Eye (tissue), 1 donor: ENCODE results near the gene ATP5MC2.
"Not testable (repeated sequence)": the region's sequence is repeated elsewhere in the genome, so short reads cannot be mapped to it uniquely, and the experiment has no call there.

ENCODE experiments used
- DNase-seq: peaks from one replicate; pipeline ENCODE4 v3.0.0-alpha.2; 2015

Gene ATP5MC2

GRCh38 chr12:53644133-53644532 lies 31.8 kb downstream of the ATP5MC2 start:
- DNase-seq: no peak

GRCh38 chr12:53643232-53643979 lies 32.5 kb downstream of the ATP5MC2 start:
- DNase-seq: no peak

- DNase-seq: no peak
These were observed 37.8 kb downstream of the ATP5MC2 start for GRCh38 chr12:53638057-53638456.

- DNase-seq: no peak
These were observed 39.2 kb downstream of the ATP5MC2 start for GRCh38 chr12:53636641-53637040.

DNA sequence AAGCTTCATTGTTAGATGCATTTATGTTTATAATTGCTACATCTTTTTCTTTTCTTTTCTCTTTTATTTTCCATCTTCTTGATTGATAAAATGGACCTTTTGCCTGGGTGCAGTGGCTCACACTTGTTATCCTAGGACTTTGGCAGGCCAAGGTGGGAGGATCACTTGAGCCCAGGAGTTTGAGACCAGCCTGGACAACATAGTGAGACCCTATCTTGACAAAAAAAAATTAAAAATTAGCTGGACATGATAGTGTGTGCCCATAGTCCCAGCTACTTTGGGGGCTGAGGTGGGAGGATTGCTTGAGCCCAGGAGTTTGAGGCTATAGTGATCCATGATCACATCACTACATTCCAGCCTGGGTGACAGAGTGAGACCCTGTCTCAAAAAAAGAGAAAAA lies 40.2 kb downstream of the ATP5MC2 start:
- not testable (repeated sequence) for DNase-seq

GRCh38 chr12:53631721-53632120 lies 44.2 kb downstream of the ATP5MC2 start:
- DNase-seq: no peak

DNA sequence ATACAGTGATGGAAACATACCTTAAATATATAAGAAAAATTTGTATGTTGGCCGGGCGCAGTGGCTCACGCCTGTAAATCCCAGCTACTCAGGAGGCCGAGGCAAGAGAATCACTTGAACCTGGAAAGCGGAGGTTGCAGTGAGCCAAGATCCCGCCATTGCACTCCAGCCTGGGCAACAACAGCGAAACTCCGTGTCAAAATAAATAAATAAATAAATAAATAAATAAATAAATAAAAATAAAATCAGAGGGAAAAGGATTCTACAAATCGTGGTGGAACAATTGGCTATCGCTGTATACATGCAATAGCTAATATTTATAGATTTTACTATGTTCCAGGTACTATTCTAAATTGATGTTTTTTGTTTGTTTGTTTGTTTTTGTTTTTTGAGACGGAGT lies 48.0 kb downstream of the ATP5MC2 start:
- no peak for DNase-seq

- DNase-seq: no peak
These were observed 49.1 kb downstream of the ATP5MC2 start for GRCh38 chr12:53626702-53627169.

DNA sequence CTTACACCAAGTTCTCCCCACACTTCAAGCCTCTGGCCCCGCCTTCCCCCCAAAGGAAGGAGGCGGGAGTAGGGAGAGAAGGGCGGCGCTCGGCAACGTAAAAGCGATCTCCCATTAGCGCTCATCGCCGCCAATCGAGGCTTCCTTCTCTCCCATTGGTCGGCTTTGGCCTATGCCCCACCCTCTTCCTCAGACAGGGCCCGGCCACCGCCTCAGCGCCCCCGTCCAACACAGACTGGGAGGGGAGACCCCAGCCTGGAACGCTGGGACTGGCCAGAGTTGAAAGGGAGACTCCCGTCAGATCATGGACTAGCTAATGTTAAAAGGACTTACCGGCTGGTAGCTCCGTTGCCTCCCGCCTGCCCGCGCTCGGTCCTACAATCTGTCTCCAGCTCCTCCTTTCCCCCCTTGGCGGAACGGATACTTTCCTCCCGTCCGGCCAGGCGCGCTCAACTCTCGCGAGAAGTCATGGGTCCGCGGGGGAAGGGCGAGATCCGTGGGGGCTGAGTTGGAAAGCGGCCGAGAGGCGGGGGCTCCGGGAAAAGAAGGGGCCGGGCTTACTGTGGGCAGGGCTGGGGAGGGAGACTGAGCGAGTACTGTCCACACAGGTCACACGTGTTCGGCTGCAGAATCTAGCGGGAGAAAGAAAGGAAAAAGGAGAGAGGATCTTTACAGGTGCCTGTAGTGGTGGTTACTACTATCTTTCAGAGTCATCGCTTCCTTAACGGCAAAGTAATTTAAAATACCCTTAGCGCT lies 49.8 kb downstream of the ATP5MC2 start, which contains the start of gene ATF7:
TSS of gene ATF7 (minus strand) at position 437 of the 756 bp plus-strand sequence. CDS start 25,382 bp downstream, outside the sequence.
- DNase-seq: peak; percentile 100

DNA sequence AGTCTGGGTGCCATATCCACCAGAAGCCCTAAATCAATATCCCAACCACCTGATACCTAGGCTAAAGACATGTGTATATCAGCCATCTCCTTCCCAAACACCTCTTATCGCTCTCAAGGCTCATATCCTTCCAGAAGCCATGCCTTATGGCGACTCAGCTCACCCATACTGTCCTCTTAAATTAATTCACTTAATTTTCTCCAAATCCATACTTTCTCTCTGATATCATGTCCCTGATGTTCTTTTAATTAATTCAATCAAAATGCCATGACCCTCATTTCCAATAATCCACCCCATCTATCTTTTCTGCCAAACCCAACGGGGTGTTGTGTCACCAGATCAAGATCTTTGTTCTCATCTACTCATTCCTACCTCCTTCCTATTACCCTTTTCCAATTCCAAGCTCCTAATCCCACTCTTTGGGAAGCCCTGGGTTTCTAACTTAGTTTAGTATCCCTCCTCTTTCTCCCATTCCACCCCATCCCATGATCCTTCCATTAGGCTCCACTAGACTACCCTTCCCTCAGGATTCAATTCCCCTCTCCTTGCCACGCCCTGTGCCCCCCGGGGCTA lies 50.4 kb downstream of the ATP5MC2 start:
- DNase-seq: no peak

DNA sequence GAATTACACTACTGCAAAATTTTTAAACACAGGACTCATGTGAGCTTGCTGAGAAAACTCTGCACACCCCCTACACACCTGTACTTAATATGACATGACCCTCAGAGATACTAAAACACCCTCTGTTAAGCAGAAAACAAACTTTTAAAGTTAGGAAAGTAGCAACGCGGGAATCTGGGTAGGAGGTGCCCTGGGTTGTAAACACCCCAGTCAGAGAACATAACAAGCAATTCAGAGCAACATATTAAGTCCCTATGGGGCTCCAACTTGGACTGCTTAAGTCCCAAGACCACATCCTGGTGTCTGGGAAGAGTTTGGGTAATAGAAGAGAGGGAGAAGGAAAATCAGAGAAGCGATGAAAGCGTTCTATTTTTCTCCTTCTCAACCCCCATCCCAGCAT lies 50.9 kb downstream of the ATP5MC2 start:
- DNase-seq: no peak

DNA sequence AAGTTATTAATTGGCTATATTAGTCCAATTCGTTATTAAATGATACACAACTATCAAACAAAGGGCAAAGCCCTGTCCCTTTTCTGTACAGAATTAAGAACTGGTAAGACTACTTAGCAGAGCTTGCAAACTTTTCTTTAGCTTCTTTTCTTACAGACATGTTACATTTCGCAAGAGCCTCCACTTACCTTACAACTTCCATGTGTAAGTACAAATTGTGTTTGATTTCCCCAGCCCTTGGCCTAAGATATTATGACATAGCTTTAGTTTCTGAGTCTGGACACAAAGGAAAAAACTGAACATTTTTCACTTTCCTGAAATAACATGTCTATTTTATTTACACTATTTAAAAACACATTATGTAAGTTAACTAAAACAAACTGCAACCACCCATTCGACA lies 51.4 kb downstream of the ATP5MC2 start:
- DNase-seq: no peak

DNA sequence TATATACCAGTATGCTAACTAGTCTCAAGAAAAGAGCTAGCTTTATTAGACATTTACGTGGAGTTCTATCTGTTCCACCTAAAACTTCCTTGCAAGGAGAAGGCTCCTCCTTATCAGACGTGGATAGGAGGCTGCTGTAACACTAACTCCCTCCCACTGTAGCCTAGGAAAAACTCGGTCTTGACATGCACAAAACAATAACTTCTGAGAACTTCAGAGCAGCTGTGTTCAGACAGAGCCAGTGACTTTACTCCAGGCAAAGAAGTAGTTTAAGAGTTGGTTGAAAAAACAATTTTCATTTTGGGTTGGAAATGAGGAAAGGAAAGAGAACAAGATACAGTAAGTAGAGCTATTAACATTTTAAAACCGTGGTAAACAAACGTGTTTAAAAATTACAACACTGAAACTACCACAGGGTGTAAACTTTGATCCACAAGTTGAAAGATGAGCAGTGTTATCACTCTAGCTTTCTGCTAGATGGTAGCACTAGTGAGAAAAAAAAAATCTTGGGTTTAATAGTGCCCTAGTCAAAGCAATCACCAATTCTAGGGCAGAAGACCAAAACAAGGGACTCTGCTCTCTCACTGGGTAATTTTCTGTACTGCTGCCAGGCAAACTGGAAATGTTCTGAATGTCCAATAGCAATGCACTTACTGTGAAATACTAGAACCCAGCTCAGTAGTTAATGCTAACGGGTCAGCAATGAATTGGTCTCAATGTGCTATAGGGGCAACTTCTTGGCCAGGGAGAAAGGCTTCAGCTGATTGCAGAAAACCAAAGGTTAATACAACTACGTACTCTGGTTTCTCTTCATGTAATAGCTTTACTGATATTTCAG lies 52.1 kb downstream of the ATP5MC2 start:
- peak; percentile 21 for DNase-seq

GRCh38 chr12:53622724-53623123 lies 53.2 kb downstream of the ATP5MC2 start:
- no peak for DNase-seq

DNA sequence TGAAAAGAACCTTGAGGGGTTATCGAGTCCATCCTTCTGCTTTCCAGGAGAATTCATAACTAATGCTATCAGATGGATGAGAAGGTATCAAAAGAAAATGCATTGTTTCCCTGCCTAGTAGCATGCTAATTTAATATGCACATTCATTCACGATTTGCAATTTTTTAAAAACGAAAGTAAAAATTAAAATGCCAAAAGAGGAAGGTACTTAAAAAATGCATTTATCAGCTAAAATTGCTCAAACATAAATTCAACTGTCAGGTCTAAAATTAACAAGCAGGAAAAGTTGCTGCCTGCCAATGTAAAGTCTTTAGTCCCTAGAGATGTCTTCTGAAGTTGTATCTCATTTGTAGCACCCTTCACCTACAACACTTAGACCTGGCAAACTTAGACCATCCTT lies 57.6 kb downstream of the ATP5MC2 start:
- no peak for DNase-seq

DNA sequence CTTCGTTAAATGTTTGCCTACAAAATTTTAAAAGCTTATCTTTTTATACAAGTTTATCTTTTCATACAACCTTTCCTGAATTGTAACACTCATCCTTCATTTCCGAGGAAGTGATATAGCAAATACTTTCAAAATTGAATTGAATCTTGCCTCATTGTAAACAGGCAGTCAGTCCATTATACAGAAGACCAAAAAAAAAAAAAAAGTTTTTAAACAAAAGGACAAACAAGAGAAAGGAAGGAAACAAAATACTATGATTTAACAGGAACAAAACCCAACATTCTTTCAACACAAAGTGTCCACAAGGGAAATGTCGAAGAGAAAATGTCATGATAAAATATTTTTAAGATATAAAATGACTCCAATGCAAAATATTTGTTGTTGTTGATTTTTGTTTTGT lies 58.2 kb downstream of the ATP5MC2 start:
- DNase-seq: no peak

- DNase-seq: no peak
These were observed 58.9 kb downstream of the ATP5MC2 start for GRCh38 chr12:53616950-53617349.
